ENCODE data around the gene DNER. TPM values are rescaled to one million over a fixed set of nuclear protein-coding genes. Genes with fewer than 3 reads are reported as not detected.

The DNER gene
- polyA plus RNA-seq, 1 donor (not counting 4 experiments of a cell fraction or from before 2014, with no cell fraction given) = 8.5 TPM

DNA sequence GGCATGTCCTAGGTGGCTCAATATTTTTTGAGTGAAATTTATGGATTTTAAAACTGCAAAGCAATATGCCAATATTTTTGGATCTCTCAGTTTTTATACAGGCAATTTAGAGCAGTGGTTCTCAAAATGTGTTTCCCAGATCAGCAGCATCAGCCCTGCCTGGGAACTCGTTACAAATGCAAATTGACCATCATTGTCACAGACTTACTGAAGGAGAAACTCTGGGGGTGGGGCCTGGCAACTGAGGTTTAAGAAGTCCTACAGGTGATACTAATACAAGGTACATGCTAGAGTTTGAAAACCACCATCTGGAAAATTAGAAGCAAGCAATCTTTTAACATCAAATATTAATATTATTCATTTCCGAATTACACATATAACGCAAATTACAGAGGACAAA, 227.7 kb downstream of the DNER start:
- no peak for FAIRE-seq
- H4K20me1 ChIP-seq (ENCODE audit: control insufficient read depth, extremely low read depth, insufficient read depth, low read length) = no peaks in the 10 kb centered on the region
- dilution Hi-C loops (cut with MboI; ENCODE audit: extremely low pct_ligation_motif_present, low sequenced_read_pairs) = no loop called here

DNA sequence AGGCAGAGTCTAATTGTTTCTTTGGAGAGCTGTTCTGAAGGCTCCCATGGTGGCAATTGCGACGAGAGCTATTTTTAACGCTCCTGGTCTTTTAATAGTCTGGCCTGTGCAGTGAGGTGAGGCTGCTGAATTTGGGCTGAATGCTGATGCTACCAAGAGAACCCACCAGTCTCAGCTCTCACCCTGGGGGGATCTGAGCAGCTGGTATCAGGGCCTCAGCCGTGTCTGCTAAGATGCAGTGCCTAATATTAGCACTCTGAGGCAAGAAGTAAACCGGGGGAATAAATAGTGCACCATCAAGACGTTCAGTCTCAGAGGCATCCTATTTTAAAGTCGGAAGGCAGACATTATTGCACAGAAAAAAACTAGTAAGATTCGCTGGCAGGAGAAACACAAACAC, 228.5 kb downstream of the DNER start:
- no peak overlapping the region for H3K27ac ChIP-seq (ENCODE audit: control insufficient read depth, insufficient read depth, low read length)
- no peak overlapping the region for H3K9ac ChIP-seq (ENCODE audit: control insufficient read depth, extremely low read depth, insufficient read depth, low read length)
- no peaks in the 10 kb centered on the region for H3K79me2 ChIP-seq (ENCODE audit: control insufficient read depth, insufficient read depth, low read length)
- no peaks in the 10 kb centered on the region for H3K27me3 ChIP-seq (ENCODE audit: control insufficient read depth, extremely low read depth, insufficient read depth, low read length)
- H3K4me2 ChIP-seq (ENCODE audit: control insufficient read depth, extremely low read depth, insufficient read depth, low read depth, low read length) = no peak overlapping the region
- no peaks in the 10 kb centered on the region for H3K9me3 ChIP-seq (ENCODE audit: control insufficient read depth, low read depth, low read length)
- dilution Hi-C loops (cut with MboI; ENCODE audit: extremely low pct_ligation_motif_present, low sequenced_read_pairs) = no loop called here
- TF ChIP-seq, protein P1, sequence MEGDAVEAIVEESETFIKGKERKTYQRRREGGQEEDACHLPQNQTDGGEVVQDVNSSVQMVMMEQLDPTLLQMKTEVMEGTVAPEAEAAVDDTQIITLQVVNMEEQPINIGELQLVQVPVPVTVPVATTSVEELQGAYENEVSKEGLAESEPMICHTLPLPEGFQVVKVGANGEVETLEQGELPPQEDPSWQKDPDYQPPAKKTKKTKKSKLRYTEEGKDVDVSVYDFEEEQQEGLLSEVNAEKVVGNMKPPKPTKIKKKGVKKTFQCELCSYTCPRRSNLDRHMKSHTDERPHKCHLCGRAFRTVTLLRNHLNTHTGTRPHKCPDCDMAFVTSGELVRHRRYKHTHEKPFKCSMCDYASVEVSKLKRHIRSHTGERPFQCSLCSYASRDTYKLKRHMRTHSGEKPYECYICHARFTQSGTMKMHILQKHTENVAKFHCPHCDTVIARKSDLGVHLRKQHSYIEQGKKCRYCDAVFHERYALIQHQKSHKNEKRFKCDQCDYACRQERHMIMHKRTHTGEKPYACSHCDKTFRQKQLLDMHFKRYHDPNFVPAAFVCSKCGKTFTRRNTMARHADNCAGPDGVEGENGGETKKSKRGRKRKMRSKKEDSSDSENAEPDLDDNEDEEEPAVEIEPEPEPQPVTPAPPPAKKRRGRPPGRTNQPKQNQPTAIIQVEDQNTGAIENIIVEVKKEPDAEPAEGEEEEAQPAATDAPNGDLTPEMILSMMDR (optimal IDR thresholded peaks at IDR 0.05 in 1 of 3, IDR thresholded peaks at IDR 0.05 in 1 of 3, conservative IDR thresholded peaks at IDR 0.05 in 1 of 3; ENCODE audit: extremely low read depth in 1 of 3, insufficient read depth in 2 of 3, low read length in 3 of 3) = no peak
- no peak for TF ChIP-seq EZH2 (IDR thresholded peaks at IDR 0.05; ENCODE audit: low read length)
- no peaks in the 10 kb centered on the region for H3K4me1 ChIP-seq (ENCODE audit: control insufficient read depth, extremely low read depth, insufficient read depth, low read length)
- FAIRE-seq (no peak), DNase-seq (ENCODE audit: low read depth, low spot score) (no peak)
- no peaks in the 10 kb centered on the region for H3K36me3 ChIP-seq (ENCODE audit: control insufficient read depth in 2 of 2, extremely low read depth in 1 of 2, insufficient read depth in 2 of 2, low read length in 2 of 2)
- no peak overlapping the region for H3K4me3 ChIP-seq (ENCODE audit: control insufficient read depth in 2 of 3, extremely low read depth in 1 of 3, insufficient read depth in 2 of 3, low read depth in 1 of 3, low read length in 3 of 3)
- H3K9me1 ChIP-seq (ENCODE audit: control insufficient read depth, extremely low read depth, insufficient read depth, low read length) = no peaks in the 10 kb centered on the region
- no peaks in the 10 kb centered on the region for H4K20me1 ChIP-seq (ENCODE audit: control insufficient read depth, extremely low read depth, insufficient read depth, low read length)
- H2AFZ ChIP-seq (ENCODE audit: control insufficient read depth, low read length) = no peak overlapping the region

More for the DNA sequence above, 227.7 kb downstream of the DNER start:
- H3K4me3 ChIP-seq (ENCODE audit: control insufficient read depth in 2 of 3, extremely low read depth in 1 of 3, insufficient read depth in 2 of 3, low read depth in 1 of 3, low read length in 3 of 3) = no peak overlapping the region
- H3K27me3 ChIP-seq (ENCODE audit: control insufficient read depth, extremely low read depth, insufficient read depth, low read length) = no peaks in the 10 kb centered on the region
- TF ChIP-seq, protein P1 (optimal IDR thresholded peaks at IDR 0.05 in 1 of 3, IDR thresholded peaks at IDR 0.05 in 1 of 3, conservative IDR thresholded peaks at IDR 0.05 in 1 of 3; ENCODE audit: extremely low read depth in 1 of 3, insufficient read depth in 2 of 3, low read length in 3 of 3) = no peak
- no peak for TF ChIP-seq EZH2 (IDR thresholded peaks at IDR 0.05; ENCODE audit: low read length)
- H3K9ac ChIP-seq (ENCODE audit: control insufficient read depth, extremely low read depth, insufficient read depth, low read length) = no peak overlapping the region
- no peak overlapping the region for H2AFZ ChIP-seq (ENCODE audit: control insufficient read depth, low read length)
- no peaks in the 10 kb centered on the region for H3K36me3 ChIP-seq (ENCODE audit: control insufficient read depth in 2 of 2, extremely low read depth in 1 of 2, insufficient read depth in 2 of 2, low read length in 2 of 2)
- H3K9me3 ChIP-seq (ENCODE audit: control insufficient read depth, low read depth, low read length) = no peaks in the 10 kb centered on the region
- no peak overlapping the region for H3K4me2 ChIP-seq (ENCODE audit: control insufficient read depth, extremely low read depth, insufficient read depth, low read depth, low read length)
- DNase-seq (ENCODE audit: low read depth, low spot score) = no peak
- no peaks in the 10 kb centered on the region for H3K9me1 ChIP-seq (ENCODE audit: control insufficient read depth, extremely low read depth, insufficient read depth, low read length)
- H3K4me1 ChIP-seq (ENCODE audit: control insufficient read depth, extremely low read depth, insufficient read depth, low read length) = no peaks in the 10 kb centered on the region
- no peak overlapping the region for H3K27ac ChIP-seq (ENCODE audit: control insufficient read depth, insufficient read depth, low read length)
- no peaks in the 10 kb centered on the region for H3K79me2 ChIP-seq (ENCODE audit: control insufficient read depth, insufficient read depth, low read length)

Data from keratinocyte (primary cell).